GM19324 (cell line): ENCODE data around the gene RDX.

Experiments
- ATAC-seq: cut with Tn5 transposase; IDR thresholded peaks from one replicate; pipeline ENCODE4 v1.9.1; 2021; ENCODE audit warnings: mild to moderate bottlenecking, moderate library complexity; ENCODE audit not compliant: unreplicated experiment, low FRiP score

Gene RDX

DNA sequence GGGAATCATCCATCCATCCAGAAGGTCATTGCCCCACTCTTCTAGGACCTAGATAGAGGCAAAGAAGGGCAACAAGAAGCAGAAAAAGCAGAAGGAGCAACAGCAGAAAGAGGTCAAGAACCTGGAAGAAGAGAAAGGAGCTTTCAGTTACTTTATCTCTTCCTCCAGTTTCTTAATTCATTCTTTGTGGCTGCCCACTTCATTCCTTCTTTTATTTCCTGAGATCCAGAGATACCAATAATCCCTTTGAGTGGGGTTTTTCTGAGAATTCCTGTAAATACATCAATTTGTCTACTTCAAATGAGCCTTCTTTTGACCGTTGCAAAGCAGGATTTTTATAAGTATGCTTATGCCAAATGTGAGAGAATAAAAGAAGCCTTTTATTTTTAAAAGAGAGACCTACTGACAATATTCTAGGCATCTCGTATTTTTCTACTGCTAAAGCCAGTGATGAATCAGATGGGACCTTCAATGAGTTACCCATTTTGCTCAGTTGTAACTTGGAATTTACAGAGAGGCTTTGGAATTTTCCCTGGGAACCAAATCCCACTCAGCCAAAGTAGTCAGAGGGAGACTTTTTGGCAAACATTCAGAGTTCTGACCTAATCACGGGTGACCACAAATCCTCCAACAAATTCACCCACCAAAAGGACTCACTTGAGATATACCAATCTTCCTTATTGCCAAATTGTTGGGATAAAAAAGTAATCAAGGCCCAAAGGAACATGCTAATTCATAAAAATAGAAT lies 148.3 kb downstream of the RDX start:
- no peak for ATAC-seq

DNA sequence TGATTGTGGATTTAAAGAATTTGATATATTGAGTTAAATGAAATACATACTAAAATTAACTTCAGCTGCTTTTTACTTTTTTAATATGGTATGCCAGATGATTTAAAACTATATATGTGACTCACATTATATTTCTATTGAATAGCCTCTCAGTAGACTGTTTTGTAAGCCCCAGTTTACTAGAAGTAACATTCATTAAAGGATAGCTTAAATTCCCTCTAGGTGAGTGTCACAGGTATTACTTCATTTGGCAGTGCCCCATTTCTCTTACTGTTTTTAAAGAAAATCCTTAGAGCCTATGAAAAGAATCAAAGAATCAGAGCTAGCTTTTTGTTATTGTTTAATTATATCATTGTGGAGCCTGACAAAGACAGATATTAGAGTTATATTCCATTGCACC lies 154.6 kb downstream of the RDX start:
- ATAC-seq = no peak

DNA sequence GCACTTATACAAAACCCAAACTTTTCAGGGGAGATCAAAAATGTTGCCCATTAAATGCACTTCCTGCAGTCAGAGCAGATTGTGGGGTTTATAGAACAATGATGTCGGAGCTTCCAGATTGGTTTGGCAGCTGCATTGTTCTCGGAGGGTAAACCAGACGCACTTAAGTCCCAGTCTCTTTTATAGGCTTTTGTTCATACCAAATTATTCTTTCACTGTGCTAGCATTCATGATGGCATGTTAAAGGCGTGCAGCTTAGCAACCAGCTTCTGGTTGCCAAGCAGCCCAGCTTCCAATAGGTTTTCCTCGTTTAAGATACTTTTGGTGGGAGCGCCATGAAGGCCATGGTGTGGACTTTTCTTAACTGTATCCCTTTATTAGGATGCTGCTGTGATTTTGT lies 162.3 kb downstream of the RDX start:
- no peak for ATAC-seq

DNA sequence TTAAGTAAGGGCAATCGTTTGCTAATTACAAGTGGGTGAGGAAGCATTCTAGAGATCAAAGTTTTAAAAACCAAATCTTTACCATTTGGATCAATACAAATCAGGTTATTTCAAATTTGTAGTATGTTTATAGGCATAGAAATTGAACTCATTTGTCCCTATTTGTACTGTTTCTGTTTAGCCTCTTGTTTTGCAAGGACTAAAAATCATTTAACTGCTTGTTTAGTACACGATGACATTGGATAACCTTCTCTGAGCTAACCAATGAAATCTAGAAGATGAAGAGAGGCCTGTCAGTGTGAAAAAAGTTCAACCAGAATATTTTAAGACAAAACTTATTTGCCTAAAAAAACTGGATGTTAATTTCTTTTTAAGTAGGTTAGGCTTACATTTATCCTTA lies 163.3 kb downstream of the RDX start:
- no peak for ATAC-seq

DNA sequence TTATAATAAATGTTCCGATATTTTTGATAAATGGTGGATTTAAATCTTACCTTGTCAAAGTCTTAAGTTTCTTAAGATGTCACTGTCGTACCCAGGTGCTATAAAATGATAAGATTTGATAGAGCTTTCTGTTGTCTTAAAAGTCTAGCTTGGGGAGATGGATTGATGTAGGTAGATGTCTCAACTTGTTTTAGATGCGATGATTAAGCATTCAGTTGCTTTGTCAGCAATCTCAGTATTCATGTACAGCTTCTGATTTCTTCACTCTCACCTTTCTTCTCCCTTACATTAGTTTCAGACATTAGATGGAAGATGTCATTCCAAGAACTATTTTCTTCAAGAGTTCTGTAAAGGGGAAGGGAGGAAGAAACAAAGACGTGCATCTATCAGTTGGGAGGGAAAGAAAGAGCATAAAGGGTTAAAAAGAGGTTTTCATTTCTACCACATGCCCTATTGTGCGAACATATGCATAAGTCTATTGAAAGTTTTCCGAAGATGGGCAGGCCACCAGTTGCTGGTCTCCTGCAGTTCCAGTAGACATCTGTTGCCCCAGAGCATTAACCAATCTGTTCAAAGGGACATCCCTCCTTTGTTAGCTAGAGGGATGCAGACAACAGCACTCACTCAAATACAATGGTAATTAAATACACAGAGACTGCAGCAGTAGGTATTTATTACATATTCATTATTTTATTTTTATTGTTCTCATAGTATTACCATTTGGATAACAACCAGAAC lies 164.9 kb downstream of the RDX start:
- ATAC-seq = no peak

DNA sequence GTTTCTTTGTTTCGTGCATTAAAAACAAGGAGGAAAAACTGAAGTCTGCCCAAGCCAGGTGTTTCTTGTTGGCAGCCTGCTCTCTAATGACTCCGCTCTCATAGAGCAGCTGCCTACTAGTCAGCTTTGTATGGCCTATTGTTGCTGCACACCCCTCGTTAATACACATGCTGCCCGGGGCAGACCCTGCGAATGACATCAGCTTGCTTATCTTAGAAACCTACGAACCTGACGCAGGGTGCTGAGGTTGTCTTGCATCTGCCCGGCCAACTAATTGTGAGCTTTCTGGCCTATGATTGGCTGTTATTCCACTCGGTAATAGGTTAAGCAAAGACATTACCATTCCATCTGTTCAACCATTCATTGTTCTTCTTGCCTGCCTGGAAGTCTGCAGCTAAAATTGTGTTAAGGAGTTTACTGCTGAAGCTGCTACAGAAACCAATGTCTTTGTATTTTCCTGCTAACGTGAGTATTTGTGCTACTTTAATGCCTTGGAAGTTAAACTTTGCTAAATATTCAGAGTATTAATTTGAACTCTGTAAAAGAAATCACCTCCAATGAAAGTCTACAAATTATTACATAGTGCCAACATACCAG lies 165.7 kb downstream of the RDX start:
- no peak for ATAC-seq

DNA sequence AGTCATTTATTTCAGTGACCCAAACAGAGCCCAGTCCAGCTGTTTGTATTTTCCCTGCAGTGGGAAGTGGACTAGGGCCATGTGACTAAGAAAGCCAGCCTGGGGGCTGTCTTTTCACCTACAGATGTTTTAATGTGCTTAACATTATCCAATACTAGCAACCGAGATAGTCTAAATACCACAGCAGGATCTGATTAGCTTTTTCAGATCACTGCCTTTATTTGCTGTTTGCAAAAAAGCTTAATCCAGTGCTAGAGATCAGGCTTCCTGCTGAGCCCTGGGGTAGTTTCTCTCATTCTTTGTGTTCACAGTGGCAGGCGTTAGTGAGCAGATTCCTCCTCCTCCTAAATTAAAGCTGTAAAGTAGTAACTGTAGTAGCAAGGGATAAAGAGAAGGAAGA lies 168.3 kb downstream of the RDX start:
- no peak for ATAC-seq

DNA sequence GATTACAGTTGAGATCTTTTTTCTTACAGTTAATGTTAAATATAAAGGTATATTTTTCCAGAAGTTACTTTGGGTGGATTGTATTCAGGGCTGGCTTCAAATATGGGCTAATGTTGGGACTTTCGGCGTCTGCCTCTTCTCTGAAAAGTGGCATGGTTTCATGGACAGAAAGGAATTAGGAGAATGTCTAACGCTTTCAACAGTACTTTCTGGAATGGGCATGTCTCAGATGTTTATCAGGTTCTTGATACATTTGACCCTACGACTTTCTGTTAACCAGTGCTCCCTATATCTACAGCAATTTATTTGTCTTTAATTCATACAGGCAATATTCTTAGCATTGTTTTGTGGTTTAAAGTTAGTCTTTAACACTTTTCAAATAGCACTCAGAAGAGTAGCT lies 169.5 kb downstream of the RDX start:
- no peak for ATAC-seq

DNA sequence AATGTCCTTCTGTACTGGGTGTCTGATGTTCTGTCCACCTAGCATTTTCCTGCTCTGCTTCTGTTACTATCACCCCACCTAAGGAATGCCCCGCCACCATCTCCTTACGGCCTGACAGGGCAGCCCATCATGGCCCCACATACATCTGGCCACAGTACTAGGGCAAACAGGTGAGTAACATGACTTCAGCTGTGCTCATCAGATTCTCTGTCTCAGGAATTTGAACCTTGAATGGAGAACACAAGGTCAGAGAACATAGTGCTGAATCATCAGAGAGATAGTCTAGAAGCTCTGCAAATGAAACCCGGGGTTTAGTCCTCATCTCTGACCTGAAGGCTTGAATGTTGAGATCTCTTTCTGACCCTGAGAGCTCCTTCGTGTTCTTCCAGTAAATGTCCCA lies 170.8 kb downstream of the RDX start:
- ATAC-seq = no peak
